GM19455 (cell line): ENCODE measurements around the gene LHX3.

Source experiments
- ATAC-seq: cut with Tn5 transposase; IDR thresholded peaks from one replicate; pipeline ENCODE4 v1.9.1; 2021; ENCODE audit not compliant: unreplicated experiment

LHX3 gene

DNA sequence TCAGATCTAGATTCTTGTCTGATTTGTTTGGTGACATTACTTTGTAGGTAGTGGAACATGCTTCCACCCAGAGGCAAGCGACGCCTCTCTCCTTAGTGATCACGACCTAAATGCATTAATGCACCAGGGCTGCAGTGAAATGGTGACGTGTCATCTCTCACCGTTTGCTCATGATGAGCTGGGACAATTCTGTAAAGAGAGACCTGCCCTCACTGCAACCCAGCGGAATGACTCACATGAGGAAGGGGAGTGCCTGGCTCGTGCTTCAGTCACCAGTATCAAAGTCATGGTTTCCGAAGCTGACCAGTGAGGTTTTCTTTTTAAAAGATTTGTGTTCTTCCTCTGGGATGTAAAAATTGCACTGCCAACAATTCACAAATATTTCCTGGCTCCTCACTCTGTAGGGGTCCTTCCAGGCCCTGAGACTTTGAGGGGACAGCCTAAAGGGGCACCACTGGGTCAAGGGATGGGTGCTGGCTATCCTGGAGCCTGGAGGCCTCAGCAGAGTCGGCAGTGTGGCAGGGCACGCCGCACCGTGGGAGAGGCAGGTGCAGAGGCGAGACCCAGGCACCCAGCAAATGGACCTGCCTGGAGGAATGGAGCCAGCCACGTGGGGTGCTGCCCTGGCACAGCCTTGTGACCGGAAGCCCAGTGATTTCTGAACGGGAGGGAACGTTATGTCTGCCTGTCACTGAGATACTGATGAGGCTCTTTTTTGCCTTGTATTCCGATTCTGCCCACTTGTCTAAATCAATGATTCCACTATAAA lies 23.4 kb upstream of the LHX3 start:
- no peak for ATAC-seq

DNA sequence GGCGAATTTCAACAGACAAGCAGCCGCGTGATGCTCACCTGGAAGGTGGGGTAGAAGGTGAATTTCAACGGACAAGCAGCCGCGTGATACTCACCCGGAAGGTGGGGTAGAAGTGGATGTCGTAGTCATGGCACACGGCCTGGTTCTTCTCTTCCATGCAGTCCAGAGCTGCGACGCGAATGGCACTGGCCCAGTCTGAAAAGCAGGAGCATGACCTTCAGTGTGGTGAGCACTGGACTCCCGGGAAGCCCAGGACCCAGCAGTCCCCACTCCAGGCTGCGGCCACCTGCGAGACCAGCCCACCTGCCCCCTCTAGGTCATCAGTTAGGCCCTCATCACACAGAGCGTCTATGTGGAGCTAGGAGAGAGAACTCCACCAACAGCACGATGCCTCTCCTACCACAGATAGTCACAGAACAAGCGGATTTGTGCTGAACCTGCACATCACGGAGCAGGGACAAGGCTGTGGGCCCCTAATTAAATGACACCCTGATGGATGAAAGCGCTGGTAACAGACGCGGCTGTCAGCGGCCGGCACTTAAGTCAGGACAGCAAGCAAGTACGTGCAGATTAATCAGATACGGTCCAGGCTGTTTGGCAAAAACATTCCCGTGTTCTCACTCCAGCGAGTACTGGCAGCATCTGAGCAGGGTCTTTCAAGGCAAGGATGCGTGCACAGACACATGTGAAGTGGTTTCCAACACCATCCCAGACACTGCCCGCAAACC lies 21.9 kb upstream of the LHX3 start:
- ATAC-seq: no peak

DNA sequence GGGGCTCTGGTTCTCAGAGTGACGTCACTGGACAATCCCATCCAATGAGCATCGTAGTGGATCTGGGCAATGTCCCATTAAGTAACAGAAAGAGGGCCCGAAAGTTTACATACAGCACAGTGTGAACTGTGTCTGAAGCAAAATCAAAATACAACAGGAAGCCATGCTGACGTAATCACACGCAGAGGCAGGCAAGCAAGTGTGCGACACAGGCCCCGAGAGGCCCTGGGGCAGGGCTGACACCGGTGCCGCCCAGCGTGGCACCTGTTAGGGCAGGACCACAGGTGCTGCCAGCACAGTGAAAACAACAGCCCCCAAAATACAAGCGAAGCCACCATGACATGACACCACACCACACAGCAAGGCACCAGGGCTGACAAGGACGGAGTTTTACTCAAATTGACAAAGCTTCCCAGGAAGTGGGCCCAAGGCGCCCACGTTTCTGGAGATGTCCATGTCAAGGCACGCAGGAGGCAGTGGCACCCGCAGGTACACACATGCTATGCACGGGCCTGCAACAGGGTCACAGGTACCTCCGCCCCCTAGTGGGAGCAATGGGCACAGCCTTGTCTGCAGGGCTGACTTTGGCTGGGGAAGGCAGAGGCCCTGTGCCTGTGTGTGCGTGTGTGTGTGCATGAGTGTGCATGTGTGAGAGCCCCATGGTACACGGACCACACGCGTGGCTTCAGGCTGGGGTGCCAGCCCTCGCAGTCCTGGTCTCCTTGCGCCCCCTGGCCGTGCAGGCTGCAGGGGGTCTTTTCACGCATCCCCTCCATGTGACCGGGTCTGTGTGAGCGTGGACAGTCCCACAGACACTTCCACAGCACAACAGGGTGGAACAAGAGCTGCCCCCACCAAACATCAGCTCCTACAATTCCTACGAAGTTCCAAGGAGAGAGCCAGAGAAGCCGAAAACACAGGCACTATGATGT lies 21.1 kb upstream of the LHX3 start:
- peak; percentile 66 for ATAC-seq

DNA sequence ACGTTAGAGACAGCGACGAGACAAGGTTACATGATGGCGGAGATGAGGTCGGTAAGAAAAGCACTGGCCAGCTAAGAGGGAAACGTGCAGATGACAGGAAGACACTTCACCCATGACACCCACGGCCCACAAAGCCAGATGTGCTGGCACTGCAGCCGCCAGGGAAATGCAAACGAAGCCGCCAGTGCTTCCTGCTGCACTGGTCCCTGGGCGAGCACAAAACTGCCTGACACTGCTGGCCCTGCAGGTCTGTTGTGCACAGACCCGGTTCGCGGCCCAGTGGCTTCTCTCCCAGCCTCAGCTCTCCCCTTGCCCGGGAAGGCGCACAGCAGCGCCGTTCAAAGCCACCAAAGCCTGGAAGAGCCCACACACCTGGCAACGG lies 20.4 kb upstream of the LHX3 start:
- no peak for ATAC-seq

DNA sequence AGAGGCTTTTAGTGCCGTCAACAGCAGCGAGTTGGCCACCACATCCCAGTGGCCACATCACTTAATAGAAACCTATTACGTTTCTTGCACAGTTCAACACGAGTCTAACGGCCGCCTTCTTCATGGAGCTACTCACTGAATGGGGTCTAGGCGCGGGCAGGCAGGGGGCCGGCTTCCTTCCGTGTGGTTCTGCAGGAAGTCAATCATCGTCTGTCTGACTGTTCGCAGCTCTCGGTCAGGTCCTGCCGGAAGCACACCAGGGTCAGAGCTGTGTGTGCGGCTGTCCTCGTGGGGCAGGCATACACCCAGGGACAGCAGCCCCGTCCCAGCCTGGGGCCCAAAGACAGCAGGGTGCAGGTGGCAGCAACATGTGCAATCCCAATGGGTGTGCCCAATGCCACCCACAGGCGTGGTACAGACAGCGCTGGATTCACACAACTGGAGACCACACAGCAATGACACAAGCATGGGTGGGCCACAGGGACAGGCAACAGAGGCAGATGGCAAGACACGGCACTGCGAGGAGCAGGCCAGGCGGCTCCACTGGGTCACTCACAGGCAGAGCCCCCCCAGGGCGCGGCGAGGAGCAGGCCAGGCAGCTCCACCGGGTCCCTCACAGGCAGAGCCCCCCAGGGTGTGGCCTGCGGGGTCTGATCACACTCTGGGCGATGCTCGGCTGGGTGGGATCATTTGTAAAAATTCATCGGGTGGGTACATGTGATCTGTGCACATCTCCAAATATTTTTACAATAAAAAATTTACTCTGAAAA lies 19.1 kb upstream of the LHX3 start:
- no peak for ATAC-seq

DNA sequence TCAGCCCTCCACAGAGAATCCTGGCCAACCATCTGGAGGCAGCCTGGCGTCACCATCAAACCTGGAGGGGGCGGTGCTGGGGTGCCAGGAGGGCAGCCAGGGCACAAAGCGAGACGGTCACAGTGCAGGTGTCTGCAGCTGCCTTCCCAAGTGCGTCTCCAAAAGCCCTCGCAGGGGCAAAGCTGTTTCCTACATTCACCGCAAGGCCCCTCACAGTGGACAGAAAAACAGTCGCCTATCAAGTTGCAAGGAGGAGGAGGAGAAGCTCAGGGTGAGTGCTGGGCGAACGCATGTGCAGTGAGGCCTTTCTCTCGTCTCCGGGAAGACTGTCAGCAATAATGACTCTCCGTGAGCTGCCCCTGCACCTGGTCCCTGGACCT lies 18.0 kb upstream of the LHX3 start:
- ATAC-seq: no peak

DNA sequence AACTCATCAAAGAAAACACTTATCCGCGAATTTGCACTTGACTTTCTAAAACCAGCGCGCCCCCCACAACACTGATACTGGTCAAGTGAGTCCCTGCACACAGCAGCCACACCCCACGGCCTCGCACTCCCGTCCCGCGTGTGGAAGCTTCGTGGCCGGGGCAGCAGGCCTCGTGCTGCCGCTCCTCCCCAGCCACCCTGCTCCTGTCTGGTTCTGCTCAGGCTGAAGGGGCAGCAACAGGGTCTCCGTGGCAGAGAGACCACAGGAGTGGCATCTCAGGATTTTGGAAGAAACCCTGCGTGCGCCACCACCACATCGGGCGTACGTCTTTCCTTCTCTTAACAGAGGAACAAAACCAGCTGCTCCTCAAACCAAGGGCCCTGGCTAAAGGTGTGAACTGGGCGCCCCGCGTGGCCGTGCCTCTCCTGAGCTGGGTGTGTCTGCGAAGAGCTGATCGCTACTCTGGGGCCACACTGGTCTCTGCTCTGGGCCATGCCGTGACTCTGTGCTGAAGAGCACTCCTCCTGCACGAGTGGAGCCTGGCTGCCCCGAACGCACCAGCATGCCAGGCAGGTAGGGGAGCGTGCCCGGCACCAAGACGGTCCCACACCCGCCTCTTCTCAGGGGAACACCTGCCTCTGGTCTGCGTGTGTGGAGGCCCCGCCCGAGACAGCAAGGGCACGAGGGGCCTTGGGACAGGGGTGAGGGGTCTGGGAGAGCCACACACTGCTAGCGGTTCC lies 17.4 kb upstream of the LHX3 start:
- no peak for ATAC-seq

DNA sequence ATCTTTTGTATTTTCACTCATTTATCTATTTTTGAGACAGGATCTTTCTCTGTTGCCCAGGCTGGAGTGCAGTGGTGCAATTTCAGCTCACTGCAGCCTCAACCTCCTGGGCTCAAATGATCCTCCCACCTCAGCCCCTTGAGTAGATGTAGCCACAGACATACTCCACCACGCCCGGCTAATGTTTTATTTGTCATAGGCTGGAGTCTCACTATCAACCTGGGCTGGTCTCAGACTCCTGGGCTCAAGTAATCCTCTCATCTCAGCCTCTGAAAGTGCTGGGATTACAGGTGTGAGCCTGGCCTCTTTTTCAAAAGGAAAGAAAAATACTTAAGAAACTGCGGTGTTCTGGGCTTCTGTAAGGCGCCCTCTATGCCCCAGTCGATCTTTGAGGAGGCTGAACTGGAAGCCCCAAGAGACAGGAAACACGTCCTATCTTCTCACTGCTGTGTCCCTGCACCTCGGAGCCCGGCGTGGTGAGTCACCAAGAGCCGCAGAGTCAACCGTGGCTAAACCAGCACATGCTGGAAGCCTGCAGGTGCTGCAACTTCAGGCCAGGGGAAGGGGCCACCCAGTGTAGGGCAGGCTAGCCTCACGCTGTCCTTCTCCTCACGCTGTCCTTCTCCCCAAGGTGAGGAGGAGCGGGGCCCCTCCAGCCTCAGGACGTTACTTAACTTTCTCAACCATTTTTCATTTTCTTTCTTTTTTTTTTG lies 15.2 kb upstream of the LHX3 start:
- no peak for ATAC-seq

DNA sequence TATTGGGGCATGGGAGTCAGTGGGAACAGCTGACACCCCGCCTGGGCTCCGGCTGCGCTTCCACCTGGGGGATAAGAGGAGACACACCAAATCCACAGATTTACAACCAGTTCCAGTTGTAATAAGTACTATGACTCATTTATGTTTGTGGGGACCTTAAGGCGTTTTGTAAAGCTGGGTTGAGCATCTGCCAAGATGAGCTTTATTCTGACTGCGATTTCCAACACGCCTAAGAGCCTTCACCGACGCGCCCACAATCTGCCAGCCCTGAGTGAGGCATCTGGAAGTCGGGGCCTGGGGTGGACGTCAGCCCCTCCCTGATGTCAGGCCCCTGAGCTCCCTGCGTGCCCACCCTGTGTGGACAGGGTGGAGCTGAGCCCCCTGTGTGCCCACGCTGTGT lies 14.3 kb upstream of the LHX3 start:
- no peak for ATAC-seq

DNA sequence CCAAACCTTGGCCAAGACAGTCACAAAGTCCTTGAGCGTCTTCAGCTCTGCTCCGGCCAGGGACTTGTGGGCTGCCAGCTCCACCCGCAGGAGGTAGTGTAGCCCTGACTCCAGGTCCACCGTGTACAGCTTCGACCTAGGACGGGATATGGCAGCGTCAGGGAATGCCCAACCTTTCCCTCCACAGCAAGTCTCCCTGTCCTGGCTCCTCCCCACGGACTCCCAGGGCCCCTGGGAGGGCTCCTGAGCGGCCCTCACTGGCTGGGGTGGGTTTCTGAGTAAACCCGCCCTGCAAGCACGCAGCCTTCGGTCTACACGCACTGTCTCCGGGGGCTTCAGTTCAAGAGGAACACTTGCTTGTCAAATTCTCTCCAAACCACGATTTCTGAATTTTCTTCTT lies 13.7 kb upstream of the LHX3 start:
- ATAC-seq: no peak

DNA sequence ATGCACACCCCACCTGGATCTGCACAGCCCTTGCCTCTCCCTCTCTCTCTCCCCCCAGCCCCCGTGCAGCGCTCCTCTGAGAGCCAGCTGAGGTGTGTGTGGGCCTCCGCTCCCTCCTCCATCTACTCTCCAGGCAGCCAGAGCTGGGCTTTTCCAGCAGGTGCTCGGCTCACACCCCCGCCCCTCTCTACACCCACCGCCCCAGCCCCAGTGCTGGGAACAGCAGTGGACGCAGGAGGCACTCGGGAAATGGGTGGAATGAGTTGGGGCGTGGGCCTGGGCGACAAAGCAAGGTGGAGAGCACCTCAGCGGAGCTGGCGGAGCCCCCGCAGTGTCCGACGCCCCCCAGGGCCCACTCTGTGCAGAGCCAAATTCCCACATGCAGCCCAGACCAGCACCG lies 13.3 kb upstream of the LHX3 start:
- no peak for ATAC-seq

DNA sequence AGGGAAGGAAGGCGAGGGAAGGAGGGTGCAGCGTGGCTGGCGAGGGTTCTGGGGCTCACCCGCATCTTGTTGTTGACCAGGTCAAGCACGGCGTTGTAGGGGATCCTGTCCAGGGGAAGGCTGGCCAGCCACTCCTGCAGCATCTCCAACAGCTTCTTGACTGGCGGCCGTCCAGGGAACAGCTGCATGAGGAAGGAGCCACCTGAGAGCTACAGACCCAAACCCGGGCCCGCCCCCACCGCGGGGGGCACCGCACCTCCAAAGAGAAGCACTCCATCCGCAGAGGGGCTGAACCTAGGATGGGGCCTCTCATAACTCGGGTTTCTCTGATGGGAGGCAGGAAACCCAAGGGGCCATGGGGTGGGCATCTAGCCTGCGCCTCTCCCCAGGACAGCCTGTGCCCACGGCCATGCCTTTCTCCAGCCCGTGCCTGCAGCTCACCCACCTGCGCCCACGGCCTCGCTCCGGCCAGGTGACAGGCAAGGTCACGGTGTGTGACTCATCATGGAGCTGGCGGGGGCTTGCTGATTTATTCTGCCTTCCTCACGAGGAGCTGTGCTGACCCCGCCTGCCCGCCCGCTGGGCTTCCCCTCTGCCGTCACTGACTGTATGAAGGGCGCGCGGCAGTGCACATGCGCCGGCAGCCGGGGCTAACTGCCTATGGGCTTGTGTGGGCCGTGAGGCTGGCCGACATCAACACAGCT lies 11.8 kb upstream of the LHX3 start:
- no peak for ATAC-seq

DNA sequence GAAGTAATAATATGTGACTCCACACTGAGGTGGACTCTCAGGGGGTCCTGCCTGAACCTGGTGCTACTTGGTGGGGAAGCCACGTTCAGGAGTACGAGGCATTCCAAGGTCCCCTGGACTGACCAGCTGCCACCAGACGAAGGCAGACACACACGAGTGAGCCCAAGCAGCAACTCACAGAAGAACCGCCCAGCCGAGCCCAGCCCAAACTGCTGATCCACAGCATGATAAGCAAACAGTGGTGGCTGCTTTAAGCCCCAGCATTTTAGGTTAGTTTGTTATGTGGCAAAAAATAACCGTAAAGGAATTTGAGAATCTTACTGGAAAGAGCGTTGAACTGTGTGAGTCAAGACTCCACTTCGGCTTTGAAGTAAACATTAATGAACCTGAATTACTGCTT lies 8.8 kb upstream of the LHX3 start:
- no peak for ATAC-seq

DNA sequence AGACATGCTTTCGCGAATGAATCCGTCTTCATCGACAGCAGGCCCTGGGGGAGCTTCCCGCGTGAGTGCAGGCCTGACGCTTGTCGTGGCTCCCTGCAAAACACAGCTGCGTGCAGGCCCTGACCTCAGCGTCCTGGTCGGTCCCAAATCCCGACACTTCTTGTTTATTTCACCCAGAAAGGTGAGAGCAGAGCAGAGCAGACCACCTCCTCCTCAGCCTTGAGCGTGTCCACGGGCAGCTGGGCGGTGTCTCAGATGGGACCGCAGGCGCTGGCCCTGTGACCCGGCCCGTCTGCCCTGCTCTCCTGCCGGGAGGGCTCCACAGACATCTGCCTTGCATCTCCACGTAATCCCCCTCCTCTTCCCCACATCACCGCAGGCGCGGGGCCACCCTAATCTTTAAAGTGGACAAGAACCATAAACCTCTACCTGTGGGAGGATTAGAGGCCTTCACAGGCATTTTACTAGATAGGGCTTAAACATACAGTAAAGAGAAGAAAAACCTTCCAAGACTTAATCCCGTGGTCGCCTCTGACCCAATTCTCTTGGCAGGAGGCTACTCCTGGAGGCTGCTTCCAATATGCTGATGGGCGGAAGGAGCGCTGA lies 7.5 kb upstream of the LHX3 start:
- ATAC-seq: no peak

DNA sequence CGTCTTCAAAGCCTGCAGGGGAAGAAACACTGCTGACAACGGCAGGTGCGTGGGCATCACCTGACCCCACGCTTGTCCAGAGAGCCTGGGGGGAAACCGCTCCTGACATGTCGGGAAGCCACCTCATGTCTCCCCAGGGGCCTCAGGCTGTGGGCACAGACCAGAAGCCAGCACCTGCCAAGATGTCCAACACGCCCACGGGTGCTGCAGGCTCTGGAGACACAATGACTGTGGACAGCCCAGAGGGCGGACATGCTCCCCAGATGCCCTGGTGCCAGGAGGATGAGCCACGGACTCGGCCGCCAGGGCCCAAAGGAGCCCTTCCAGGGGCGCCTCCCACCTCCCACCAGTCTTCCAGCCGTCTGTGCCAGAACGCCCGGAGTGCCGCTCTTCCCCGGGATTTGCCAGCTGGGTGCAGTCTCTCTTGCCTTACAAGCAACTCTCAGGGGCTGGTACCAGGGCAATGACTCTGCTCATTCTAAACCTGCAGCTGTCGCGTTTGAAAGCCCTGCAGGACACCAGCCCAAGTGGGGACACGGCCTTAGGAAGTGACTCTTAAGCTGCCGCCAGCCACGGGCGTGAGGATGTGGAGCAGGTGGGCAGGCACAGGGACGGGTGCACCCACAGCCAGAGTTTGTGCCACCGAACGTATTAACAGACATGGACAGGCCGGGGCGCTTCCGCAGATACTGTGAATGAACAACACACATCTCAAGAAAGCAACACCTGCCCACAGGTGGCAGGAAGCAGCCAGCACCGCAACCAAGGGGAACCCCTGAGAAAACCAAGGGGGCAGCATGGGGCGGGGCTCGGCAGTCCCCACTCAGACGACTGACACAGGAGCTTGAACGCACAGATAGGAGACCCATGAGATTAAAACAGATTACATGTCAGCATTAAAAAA lies 6.8 kb upstream of the LHX3 start:
- ATAC-seq: no peak

DNA sequence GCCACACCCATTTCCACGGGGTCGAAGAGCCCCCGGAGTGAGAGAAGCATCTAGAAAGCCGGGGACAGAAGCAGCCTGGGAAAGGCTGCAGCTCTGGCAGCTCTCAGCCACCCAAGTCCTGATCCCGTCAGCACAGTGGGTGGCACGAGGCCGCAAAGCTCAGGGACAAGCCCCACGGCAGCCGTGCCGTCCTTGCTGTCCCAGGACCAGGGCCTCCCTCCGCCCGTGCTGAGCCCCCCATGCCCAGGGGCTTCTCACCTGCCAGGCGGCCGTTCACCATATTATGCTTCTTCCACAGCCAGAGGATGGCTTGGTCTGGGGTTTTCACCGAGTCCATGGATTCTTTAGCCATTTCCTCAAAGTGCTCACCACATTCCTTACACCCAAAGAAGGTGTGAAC lies 6.1 kb upstream of the LHX3 start:
- no peak for ATAC-seq

DNA sequence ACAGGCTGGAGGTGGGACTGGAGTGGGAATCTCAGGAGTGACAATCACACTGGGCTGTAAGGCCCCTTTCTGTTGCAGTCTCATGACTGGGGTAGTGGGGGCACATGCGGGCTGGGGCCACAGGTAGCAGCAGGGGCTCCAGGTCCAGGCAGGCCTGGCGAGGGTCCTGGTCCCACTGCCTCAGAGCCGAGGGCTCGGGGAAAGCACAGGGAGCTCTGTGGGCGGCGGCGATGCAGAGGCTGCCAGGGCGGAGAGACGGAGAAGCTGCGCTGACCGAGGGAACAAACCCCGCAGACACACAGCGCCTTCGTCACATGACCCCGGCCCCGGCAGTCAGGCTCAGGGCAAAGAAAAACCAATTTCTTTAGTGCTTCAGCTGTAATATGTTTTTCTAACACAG lies 5.3 kb upstream of the LHX3 start:
- no peak for ATAC-seq

DNA sequence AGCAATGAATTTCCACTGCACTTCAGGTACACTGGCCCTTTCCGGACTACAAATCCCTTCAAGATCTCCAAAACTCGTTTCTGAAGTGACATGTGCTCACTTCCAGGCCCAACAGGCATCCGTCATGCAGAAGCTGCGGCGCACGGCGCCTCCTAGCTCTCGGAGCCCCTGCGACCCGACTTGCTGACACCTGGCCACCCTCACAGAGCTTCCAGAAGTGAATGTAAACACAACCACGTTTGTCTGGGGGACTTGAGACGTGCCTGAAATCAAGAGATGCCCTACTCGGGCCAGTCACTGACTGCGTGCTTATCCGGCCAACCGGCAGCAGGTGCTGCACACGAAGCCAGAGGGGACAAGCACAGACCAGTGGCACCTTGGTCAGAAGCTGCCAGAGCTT lies 4.9 kb upstream of the LHX3 start:
- ATAC-seq: no peak
